ENCODE measurements around the gene ZSCAN23.

DNA sequence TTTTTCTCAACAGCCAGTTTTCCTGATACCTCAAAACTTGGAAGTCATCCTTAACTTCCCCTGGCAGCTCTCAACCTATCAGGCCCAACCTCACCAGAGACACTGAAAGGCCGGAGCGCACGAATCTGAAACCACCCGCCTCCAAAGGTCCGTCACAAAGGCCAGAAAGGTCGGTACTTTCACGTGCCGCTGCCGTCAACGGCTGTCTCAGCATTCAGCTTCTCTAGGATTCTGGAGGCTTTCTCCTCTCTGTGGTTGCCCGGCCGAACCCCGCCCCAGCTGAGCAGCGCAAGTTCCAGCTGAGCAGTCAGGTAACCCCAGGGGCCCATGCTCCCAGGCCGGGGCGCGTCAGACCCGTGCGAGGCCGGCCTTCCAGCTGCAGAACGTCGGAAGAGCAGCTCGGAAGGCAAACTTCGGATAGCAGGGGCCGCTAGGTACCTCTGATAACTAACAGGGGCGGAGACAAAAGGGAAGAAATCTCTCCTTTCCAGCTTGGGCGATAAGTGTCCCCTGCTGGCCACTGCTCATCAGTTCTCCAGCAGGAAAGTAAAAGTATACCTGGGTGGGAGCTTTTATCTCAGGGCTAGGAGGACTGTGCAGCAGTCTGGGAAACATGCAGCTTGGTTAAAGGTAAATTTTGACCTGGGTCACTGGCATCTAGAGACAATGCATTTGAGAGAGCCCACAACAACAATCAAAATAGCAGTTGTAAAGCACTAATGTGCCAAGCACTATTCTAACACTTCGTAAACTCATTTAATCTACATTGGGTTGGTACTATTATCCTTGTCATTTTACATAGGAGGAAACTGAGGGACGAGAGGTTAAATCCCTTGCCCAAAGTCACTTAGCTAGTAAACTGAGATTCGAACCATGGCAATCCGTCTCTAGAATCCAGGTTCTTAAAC, 59.8 kb downstream of the ZSCAN23 start:
- peak; percentile 23 for TF ChIP-seq CTCF (IDR thresholded peaks at IDR 0.05; ENCODE audit: low read depth, low read length)
- TF ChIP-seq POLR2A (IDR thresholded peaks at IDR 0.05; ENCODE audit: extremely low read depth, insufficient read length), result no peak
- no peak for TF ChIP-seq MYC (IDR thresholded peaks at IDR 0.05; ENCODE audit: low read depth, low read length)

Measured in NB4 (cell line).